NT2/D1 (cell line): ENCODE results near the gene NFIA.

Source experiments
- SUZ12 ChIP-seq: IDR thresholded peaks from 2 replicates; pipeline ENCODE4 v1.6.1; 2011; ENCODE audit not compliant: insufficient read length, insufficient read depth; ENCODE audit errors: extremely low read depth
- YY1 ChIP-seq: IDR thresholded peaks from 2 replicates; pipeline ENCODE4 v1.6.1; 2011; ENCODE audit not compliant: insufficient read length, insufficient read depth
- ZNF274 ChIP-seq: IDR thresholded peaks from 2 replicates; pipeline ENCODE4 v1.6.1; 2011; ENCODE audit warnings: mild to moderate bottlenecking, low read depth, low read length

DNA sequence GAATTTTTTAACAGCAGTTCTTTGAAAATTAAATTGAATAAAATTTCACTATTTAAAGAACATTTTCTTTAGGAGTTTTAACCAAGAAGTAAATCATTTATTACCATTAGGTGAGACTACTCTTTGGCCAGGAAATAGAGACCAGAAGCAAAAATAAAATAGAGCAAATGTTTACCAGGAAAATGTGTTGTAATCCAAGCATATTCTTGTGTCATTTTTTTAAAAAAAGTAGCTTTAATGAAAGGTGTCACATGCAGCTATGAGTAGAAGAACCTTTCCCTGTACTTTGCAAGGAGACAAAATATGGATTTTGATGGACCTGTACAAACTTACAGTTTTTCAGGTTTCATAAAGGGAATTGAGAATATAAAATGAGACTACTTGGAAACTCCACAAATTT is 140.8 kb downstream of the NFIA start:
- TF ChIP-seq ZNF274 (no peak), YY1 (no peak), SUZ12 (no peak)
